GM15510 (cell line): ENCODE data around the gene SEMA4F.

Experiments
- POLR2A ChIP-seq: IDR thresholded peaks from 3 replicates; pipeline ENCODE4 v1.6.1; 2011; ENCODE audit warnings: borderline replicate concordance; ENCODE audit not compliant: insufficient read length; ENCODE audit errors: extremely low read depth

SEMA4F gene

GRCh38 chr2:74694281-74694680 is 40.2 kb downstream of the SEMA4F start:
- no peak for TF ChIP-seq POLR2A

GRCh38 chr2:74695663-74696062 is 41.6 kb downstream of the SEMA4F start:
- TF ChIP-seq POLR2A = no peak

- TF ChIP-seq POLR2A = no peak
Measured at GRCh38 chr2:74696829-74697228, 42.8 kb downstream of the SEMA4F start.

- no peak for TF ChIP-seq POLR2A
Measured at GRCh38 chr2:74700643-74701372, 46.8 kb downstream of the SEMA4F start.

- TF ChIP-seq POLR2A = no peak
Measured at GRCh38 chr2:74702001-74702715, 48.1 kb downstream of the SEMA4F start.

- no peak for TF ChIP-seq POLR2A
Measured at GRCh38 chr2:74703373-74703772, 49.3 kb downstream of the SEMA4F start.

GRCh38 chr2:74704216-74704615 is 50.2 kb downstream of the SEMA4F start:
- no peak for TF ChIP-seq POLR2A

- TF ChIP-seq POLR2A = no peak
Measured at GRCh38 chr2:74706741-74707140, 52.7 kb downstream of the SEMA4F start.

- no peak for TF ChIP-seq POLR2A
Measured at GRCh38 chr2:74707837-74708236, 53.8 kb downstream of the SEMA4F start.

GRCh38 chr2:74708296-74708695 is 54.2 kb downstream of the SEMA4F start:
- no peak for TF ChIP-seq POLR2A

- no peak for TF ChIP-seq POLR2A
Measured at GRCh38 chr2:74708883-74709282, 54.8 kb downstream of the SEMA4F start.

- no peak for TF ChIP-seq POLR2A
Measured at GRCh38 chr2:74712223-74713053, 58.4 kb downstream of the SEMA4F start.

GRCh38 chr2:74714691-74715080 is 60.6 kb downstream of the SEMA4F start:
- no peak for TF ChIP-seq POLR2A

GRCh38 chr2:74715081-74715791 is 61.2 kb downstream of the SEMA4F start:
- no peak for TF ChIP-seq POLR2A

- TF ChIP-seq POLR2A = no peak
Measured at GRCh38 chr2:74715880-74716279, 61.8 kb downstream of the SEMA4F start.
